Testis (tissue), 2 donors: ENCODE measurements around the gene MAN2B1.

Experiments used
- POLR2A ChIP-seq: fragments of 450-650 bp; IDR thresholded peaks from one replicate; pipeline ENCODE4 v1.6.1; 2017; ENCODE audit warnings: antibody characterized with exemption, mild to moderate bottlenecking, moderate library complexity
- TF ChIP-seq, protein P1 (sequence below), 3 experiments: fragments of 450-650 bp in 2 of 3; fragments of 200-600 bp in 1 of 3; sonication (generic) in 1 of 3; IDR thresholded peaks; one replicate each; pipeline ENCODE4 v1.5.1; 2016 to 2019; ENCODE audit warnings: antibody characterized with exemption in 3 of 3, mild to moderate bottlenecking in 2 of 3, moderate library complexity in 1 of 3

DNA sequence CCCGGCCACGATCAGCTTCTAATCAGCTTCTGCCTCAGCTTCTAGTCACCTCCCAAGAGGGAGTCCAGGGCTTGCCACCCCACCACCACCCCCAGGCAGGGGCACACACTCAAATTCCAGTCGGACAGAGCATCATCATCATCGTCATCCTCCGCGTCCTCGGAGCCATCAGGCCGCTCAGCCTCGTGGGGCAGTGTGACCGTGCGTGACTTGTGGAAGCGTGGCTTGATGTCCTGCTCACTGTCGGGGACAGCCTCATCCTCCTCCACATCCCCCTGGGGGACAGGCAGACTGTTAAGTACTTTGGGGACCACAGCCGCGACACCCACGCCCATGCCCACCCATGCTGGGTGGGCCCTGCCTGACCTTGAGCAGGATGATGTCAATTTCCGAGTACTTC is 44.6 kb upstream of the MAN2B1 start:
- TF ChIP-seq POLR2A, result no peak
- TF ChIP-seq, protein P1, sequence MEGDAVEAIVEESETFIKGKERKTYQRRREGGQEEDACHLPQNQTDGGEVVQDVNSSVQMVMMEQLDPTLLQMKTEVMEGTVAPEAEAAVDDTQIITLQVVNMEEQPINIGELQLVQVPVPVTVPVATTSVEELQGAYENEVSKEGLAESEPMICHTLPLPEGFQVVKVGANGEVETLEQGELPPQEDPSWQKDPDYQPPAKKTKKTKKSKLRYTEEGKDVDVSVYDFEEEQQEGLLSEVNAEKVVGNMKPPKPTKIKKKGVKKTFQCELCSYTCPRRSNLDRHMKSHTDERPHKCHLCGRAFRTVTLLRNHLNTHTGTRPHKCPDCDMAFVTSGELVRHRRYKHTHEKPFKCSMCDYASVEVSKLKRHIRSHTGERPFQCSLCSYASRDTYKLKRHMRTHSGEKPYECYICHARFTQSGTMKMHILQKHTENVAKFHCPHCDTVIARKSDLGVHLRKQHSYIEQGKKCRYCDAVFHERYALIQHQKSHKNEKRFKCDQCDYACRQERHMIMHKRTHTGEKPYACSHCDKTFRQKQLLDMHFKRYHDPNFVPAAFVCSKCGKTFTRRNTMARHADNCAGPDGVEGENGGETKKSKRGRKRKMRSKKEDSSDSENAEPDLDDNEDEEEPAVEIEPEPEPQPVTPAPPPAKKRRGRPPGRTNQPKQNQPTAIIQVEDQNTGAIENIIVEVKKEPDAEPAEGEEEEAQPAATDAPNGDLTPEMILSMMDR (IDR thresholded peaks at IDR 0.05), result no peak
